ENCODE results near the gene TMEM87B.

The TMEM87B gene, protein sequence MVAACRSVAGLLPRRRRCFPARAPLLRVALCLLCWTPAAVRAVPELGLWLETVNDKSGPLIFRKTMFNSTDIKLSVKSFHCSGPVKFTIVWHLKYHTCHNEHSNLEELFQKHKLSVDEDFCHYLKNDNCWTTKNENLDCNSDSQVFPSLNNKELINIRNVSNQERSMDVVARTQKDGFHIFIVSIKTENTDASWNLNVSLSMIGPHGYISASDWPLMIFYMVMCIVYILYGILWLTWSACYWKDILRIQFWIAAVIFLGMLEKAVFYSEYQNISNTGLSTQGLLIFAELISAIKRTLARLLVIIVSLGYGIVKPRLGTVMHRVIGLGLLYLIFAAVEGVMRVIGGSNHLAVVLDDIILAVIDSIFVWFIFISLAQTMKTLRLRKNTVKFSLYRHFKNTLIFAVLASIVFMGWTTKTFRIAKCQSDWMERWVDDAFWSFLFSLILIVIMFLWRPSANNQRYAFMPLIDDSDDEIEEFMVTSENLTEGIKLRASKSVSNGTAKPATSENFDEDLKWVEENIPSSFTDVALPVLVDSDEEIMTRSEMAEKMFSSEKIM

DNA sequence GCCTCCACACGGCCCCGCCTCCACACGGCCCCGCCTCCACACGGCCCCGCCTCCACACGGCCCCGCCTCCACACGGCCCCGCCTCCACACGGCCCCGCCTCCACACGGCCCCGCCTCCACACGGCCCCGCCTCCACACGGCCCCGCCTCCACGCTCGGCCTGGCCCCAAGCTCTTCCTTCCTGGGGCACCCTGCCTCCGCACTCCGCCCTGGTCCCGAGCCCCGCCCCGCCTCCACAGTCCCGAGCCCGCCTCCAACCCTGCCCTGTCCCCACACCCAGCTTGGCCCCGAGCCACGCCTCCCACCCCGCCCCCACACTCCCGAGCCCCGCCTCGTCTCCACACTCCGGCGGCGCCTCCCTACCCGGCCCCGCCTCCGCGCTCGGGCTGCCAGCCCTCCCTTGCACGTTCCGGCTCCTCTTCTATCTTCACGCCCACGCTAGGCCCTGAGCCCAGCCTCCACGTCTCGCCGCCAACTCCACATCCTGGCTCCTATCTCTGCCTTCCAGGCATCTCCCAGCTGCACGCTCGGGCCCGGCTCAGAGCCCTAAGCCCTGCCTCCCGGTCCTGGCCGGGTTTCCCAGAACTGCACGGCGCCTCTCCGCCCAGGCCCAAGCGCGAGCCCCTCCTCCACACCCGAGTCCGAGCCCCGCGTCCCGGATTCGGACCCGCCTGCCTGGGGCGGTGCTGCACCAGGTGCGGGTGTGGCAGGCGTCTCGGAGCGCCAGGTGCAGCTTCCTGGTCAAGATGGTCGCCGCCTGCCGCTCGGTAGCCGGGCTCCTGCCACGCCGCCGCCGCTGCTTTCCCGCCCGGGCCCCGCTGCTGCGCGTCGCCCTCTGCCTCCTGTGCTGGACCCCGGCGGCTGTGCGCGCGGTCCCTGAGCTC lies at the start of gene TMEM87B:
TSS of gene TMEM87B (plus strand) at position 423 of the 883 bp plus-strand sequence. CDS start at position 746, 323 bp downstream.
- peak within 1 kb of the TSS; percentile 75 for H3K4me3 ChIP-seq
- H3K4me1 ChIP-seq = peaks cover 9% of the 10 kb centered on the region
- no peaks in the 10 kb centered on the region; the same call in 1 of the 2 replicates for H3K36me3 ChIP-seq (replicated peaks)
- DNase-seq (ENCODE audit: low spot score in 2 of 2) = peak; percentile 93 to 99
- H3K27me3 ChIP-seq (ENCODE audit: low read depth) = no peaks in the 10 kb centered on the region
- in situ Hi-C loops (cut with MboI; ENCODE audit: low sequenced_read_pairs) = no loop called here
- no peaks in the 10 kb centered on the region for H3K9me3 ChIP-seq

DNA sequence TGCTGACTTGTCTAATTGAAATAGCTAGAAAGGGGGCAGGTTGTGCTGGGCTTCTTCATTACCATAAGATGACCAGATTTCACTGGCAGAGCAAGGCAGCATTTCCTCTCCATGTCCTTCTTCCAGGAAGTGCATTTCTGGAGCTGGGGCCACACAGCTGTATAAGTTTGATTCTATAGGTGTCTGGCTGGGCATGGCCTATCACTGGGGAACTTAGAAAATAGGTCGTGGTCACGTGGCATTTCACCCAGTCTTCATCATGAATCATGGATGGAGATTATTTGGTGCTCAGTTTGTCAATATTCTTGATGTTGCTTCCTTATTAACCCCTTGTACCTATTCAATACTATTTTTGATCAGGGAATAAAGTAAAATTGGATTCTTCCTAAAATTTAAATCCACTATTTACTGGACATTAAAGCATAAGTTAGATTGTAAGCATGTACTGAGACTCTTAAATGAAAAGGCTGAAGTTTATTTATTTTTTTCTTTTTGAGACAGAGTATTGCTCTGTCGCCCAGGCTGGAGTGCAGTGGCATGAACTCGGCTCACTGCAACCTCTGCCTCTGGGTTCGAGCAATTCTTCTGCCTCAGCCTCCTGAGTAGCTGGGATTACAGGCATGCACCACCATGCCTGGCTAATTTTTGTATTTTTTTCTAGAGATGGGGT lies 49.5 kb upstream of the TMEM87B start:
- no peaks in the 10 kb centered on the region for H3K27me3 ChIP-seq (ENCODE audit: low read depth)
- in situ Hi-C loops (cut with MboI; ENCODE audit: low sequenced_read_pairs) = no loop called here
- H3K36me3 ChIP-seq (replicated peaks) = peaks cover 6% of the 10 kb centered on the region; the same call in 1 of the 2 replicates
- H3K4me3 ChIP-seq = no peak overlapping the region
- H3K4me1 ChIP-seq = no peaks in the 10 kb centered on the region
- no peak for DNase-seq (ENCODE audit: low spot score in 2 of 2)
- no peaks in the 10 kb centered on the region for H3K9me3 ChIP-seq

GRCh38 chr2:112006076-112006410 lies 49.0 kb upstream of the TMEM87B start:
- Histone ChIP-seq H3K36me3 (replicated peaks) (peaks cover 6% of the 10 kb centered on the region), H3K4me1 (no peaks in the 10 kb centered on the region), H3K27me3 (ENCODE audit: low read depth) (no peaks in the 10 kb centered on the region), H3K9me3 (no peaks in the 10 kb centered on the region), H3K4me3 (no peak overlapping the region)
- in situ Hi-C loops (cut with MboI; ENCODE audit: low sequenced_read_pairs) = no loop called here
- DNase-seq (ENCODE audit: low spot score in 2 of 2) = no peak

DNA sequence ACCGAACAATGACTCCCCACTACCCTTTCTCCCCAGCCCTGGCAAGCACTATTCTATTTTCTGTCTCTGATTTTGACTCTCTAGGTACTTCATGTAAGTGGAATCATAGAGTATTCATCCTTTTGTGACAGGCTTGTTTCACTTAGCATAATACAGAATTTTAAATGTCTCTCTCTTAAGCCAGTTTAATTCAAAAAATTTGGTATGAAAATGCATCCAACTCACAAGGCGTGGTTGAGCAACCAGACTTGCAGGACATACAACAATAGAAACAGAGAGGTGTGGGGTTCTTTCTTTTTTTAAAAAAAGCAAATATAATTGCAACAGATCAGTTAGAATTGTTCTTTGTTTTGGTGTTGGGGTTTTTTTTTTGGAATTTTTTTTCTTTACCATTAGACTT lies 47.6 kb upstream of the TMEM87B start:
- in situ Hi-C loops (cut with MboI; ENCODE audit: low sequenced_read_pairs) = no loop called here
- peaks cover 6% of the 10 kb centered on the region for H3K36me3 ChIP-seq (replicated peaks)
- no peaks in the 10 kb centered on the region for H3K27me3 ChIP-seq (ENCODE audit: low read depth)
- H3K4me1 ChIP-seq = no peaks in the 10 kb centered on the region
- H3K4me3 ChIP-seq = no peak overlapping the region
- no peak for DNase-seq (ENCODE audit: low spot score in 2 of 2)
- no peaks in the 10 kb centered on the region for H3K9me3 ChIP-seq

GRCh38 chr2:112008910-112009485 lies 46.1 kb upstream of the TMEM87B start:
- Histone ChIP-seq H3K4me1 (no peaks in the 10 kb centered on the region), H3K9me3 (no peaks in the 10 kb centered on the region), H3K36me3 (replicated peaks) (peaks cover 6% of the 10 kb centered on the region), H3K4me3 (no peak overlapping the region), H3K27me3 (ENCODE audit: low read depth) (no peaks in the 10 kb centered on the region)
- in situ Hi-C loops (cut with MboI; ENCODE audit: low sequenced_read_pairs) = no loop called here
- DNase-seq (ENCODE audit: low spot score in 2 of 2) = no peak

- H3K27me3 ChIP-seq (ENCODE audit: low read depth) = no peaks in the 10 kb centered on the region
- no peak overlapping the region for H3K4me3 ChIP-seq
- H3K9me3 ChIP-seq = no peaks in the 10 kb centered on the region
- no peak for DNase-seq (ENCODE audit: low spot score in 2 of 2)
- peaks cover 6% of the 10 kb centered on the region for H3K36me3 ChIP-seq (replicated peaks)
- in situ Hi-C loops (cut with MboI; ENCODE audit: low sequenced_read_pairs) = no loop called here
- H3K4me1 ChIP-seq = no peaks in the 10 kb centered on the region
Measured at GRCh38 chr2:112010751-112011150, 44.3 kb upstream of the TMEM87B start.

- Histone ChIP-seq H3K4me3 (no peak overlapping the region), H3K4me1 (no peaks in the 10 kb centered on the region), H3K27me3 (ENCODE audit: low read depth) (no peaks in the 10 kb centered on the region), H3K9me3 (no peaks in the 10 kb centered on the region), H3K36me3 (replicated peaks) (peaks cover 6% of the 10 kb centered on the region)
- no peak for DNase-seq (ENCODE audit: low spot score in 2 of 2)
- in situ Hi-C loops (cut with MboI; ENCODE audit: low sequenced_read_pairs) = no loop called here
Measured at GRCh38 chr2:112012556-112012955, 42.5 kb upstream of the TMEM87B start.

GRCh38 chr2:112018846-112019245 lies 36.2 kb upstream of the TMEM87B start:
- Histone ChIP-seq H3K4me3 (no peak overlapping the region), H3K9me3 (no peaks in the 10 kb centered on the region), H3K27me3 (ENCODE audit: low read depth) (no peaks in the 10 kb centered on the region), H3K36me3 (replicated peaks) (no peaks in the 10 kb centered on the region; the same call in 1 of the 2 replicates), H3K4me1 (peaks cover 4% of the 10 kb centered on the region)
- no peak for DNase-seq (ENCODE audit: low spot score in 2 of 2)
- in situ Hi-C loops (cut with MboI; ENCODE audit: low sequenced_read_pairs) = no loop called here

DNA sequence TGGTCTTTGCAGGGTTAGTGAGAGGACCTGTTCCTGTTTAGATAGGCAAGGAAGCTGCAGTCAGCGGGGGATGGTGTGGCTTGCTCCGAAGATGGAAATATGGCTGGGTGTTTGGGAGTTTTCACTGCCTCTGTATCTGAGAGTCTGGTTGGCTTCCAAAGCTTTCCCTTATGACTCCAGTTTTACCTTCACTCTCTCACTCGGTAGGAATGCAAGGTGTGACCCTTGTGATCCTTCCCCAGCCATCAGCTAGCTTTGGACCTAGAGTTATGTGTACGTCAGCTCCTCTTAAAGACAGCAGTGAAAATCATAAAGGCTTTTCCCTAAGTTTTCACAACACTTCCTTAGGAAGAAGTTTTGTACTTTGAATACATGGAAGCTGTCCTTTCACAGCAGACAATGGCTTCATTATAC lies 35.5 kb upstream of the TMEM87B start:
- Histone ChIP-seq H3K36me3 (replicated peaks) (no peaks in the 10 kb centered on the region; the same call in 1 of the 2 replicates), H3K4me1 (peaks cover 4% of the 10 kb centered on the region), H3K27me3 (ENCODE audit: low read depth) (no peaks in the 10 kb centered on the region), H3K4me3 (no peak overlapping the region), H3K9me3 (no peaks in the 10 kb centered on the region)
- DNase-seq (ENCODE audit: low spot score in 2 of 2) = peak in 1 of 2 experiments; percentile 21
- in situ Hi-C loops (cut with MboI; ENCODE audit: low sequenced_read_pairs) = no loop called here

DNA sequence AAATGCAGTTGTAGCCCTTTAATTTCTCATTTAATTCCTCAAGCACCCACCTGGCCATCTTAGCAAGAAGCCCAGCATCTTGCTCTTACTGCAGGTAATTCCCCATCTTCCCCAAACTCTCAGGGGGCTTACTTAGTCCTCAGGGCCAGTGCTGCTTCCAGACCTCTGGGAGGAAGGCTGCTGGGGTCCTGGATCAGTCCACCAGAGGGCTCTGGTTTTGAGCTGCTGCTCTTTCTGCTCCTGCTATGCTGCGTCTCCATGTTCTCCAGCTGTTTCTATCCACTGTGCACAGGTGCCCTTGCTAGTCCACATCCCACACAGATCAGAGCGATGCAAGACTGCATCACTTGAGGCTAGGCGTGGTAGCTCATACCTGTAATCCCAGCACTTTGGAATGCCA lies 34.5 kb upstream of the TMEM87B start:
- in situ Hi-C loops (cut with MboI; ENCODE audit: low sequenced_read_pairs) = no loop called here
- peaks cover 4% of the 10 kb centered on the region for H3K4me1 ChIP-seq
- DNase-seq (ENCODE audit: low spot score in 2 of 2) = no peak
- no peaks in the 10 kb centered on the region for H3K9me3 ChIP-seq
- H3K36me3 ChIP-seq (replicated peaks) = no peaks in the 10 kb centered on the region; the same call in 1 of the 2 replicates
- H3K4me3 ChIP-seq = no peak overlapping the region
- no peaks in the 10 kb centered on the region for H3K27me3 ChIP-seq (ENCODE audit: low read depth)

- H3K9me3 ChIP-seq = no peaks in the 10 kb centered on the region
- peaks cover 8% of the 10 kb centered on the region for H3K4me1 ChIP-seq
- in situ Hi-C loops (cut with MboI; ENCODE audit: low sequenced_read_pairs) = no loop called here
- no peaks in the 10 kb centered on the region for H3K27me3 ChIP-seq (ENCODE audit: low read depth)
- H3K4me3 ChIP-seq = no peak overlapping the region
- no peak for DNase-seq (ENCODE audit: low spot score in 2 of 2)
- no peaks in the 10 kb centered on the region; the same call in 1 of the 2 replicates for H3K36me3 ChIP-seq (replicated peaks)
Measured at GRCh38 chr2:112021290-112021689, 33.8 kb upstream of the TMEM87B start.

DNA sequence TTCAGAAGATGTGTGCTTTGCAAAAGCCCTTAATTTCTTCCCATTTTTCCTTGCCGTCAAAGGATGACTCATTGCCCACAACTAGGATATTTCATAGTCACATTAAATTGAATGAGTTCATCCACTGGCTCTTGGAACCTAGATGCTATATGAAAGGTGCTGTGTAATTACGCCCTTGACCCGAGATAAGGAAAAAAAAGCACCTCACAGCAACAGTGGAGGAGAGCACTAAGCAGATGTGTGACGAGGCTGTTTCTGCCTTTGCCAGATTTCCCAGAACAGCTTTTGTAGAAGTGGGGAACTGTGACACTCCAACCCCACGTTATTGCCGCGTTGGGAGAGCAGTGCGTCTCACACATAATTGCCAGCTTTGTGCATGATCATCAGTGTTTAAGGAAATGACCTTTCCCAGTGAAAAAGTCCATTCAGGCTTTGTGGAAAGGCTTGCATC lies 33.3 kb upstream of the TMEM87B start:
- peaks cover 12% of the 10 kb centered on the region for H3K4me1 ChIP-seq
- in situ Hi-C loops (cut with MboI; ENCODE audit: low sequenced_read_pairs) = no loop called here
- H3K36me3 ChIP-seq (replicated peaks) = no peaks in the 10 kb centered on the region; the same call in 1 of the 2 replicates
- no peak overlapping the region for H3K4me3 ChIP-seq
- H3K9me3 ChIP-seq = no peaks in the 10 kb centered on the region
- no peaks in the 10 kb centered on the region for H3K27me3 ChIP-seq (ENCODE audit: low read depth)
- no peak for DNase-seq (ENCODE audit: low spot score in 2 of 2)

- Histone ChIP-seq H3K36me3 (replicated peaks) (no peaks in the 10 kb centered on the region; the same call in 1 of the 2 replicates), H3K4me1 (peaks cover 12% of the 10 kb centered on the region), H3K4me3 (no peak overlapping the region), H3K27me3 (ENCODE audit: low read depth) (no peaks in the 10 kb centered on the region), H3K9me3 (no peaks in the 10 kb centered on the region)
- DNase-seq (ENCODE audit: low spot score in 2 of 2) = no peak
- in situ Hi-C loops (cut with MboI; ENCODE audit: low sequenced_read_pairs) = no loop called here
Measured at GRCh38 chr2:112023707-112024106, 31.4 kb upstream of the TMEM87B start.

Measured in HAP-1 (cell line).